Adrenal gland (tissue), 5 donors: ENCODE results near the gene DMAC2.

Experiments
- CTCF ChIP-seq, 6 experiments: fragments of 450-650 bp in 4 of 6; fragments of 200-600 bp in 2 of 6; sonication (generic) in 1 of 6; IDR thresholded peaks; 1 replicate in 5 of 6; 2 replicates in 1 of 6; pipeline versions ENCODE4 v1.5.1 to v1.8.0; 2016 to 2021; ENCODE audit warnings: antibody characterized with exemption in 6 of 6, mild to moderate bottlenecking in 2 of 6, moderate library complexity in 1 of 6
- POLR2A ChIP-seq, 2 donors: fragments of 450-650 bp; IDR thresholded peaks; one replicate each; pipeline ENCODE4 v1.6.1; 2017; ENCODE audit warnings: antibody characterized with exemption in 2 of 2, mild to moderate bottlenecking in 2 of 2, moderate library complexity in 1 of 2
- donor health status: DM: no; HTN: no; CAD: no.

- no peak for TF ChIP-seq POLR2A (IDR thresholded peaks at IDR 0.05)
- TF ChIP-seq CTCF (IDR thresholded peaks at IDR 0.05): no peak
Observed at GRCh38 chr19:41455936-41456335, 16.2 kb upstream of the DMAC2 start.
